GM19467 (cell line): ENCODE data around the gene RIMBP2.

Source experiments
- ATAC-seq: cut with Tn5 transposase; IDR thresholded peaks from one replicate; pipeline ENCODE4 v1.9.1; 2021; ENCODE audit warnings: mild to moderate bottlenecking, moderate library complexity; ENCODE audit not compliant: unreplicated experiment

The RIMBP2 gene

DNA sequence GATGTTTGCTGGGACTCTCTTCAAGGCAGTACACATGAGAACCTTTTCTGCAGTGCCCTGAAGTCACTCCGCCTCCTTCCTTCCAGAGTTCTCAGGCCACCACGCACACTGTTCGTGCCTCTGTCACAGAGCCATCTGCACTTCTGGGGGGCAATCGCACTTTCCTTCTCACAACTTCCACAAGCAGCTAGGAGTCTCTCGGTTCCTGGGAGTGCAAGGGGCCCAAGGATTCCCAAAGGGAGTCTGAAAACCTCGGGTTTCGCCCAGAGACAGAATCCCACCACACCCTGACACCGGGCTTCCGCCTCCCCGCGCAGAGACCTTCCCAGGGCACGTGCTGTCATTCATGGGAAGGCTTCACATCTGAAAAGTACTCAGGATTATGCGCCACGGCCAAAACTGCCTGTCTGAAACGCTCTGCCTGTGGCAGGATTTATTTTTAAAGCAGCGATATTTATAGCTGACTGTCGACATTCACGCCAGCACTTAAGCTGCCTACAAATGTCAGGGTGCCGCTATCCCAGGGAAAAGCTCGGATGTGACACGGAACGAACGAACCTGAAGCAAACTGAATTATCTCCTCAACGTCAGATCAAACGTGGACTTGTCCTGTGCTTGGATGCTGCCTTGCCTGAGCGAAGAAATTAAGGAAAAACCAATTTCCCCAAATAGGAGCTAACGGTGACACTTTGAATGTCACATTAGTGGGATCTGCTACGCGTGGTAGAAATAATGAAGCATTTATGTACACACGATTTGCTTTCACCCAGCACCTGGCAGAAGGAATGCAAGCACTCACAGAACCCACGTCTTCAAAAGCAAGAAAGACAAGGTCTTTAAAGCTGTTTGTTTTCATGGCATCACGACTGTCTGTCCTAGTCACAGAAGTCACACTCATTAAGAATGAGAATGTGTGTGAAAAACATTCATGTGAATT is 224.4 kb downstream of the RIMBP2 start:
- ATAC-seq = no peak

DNA sequence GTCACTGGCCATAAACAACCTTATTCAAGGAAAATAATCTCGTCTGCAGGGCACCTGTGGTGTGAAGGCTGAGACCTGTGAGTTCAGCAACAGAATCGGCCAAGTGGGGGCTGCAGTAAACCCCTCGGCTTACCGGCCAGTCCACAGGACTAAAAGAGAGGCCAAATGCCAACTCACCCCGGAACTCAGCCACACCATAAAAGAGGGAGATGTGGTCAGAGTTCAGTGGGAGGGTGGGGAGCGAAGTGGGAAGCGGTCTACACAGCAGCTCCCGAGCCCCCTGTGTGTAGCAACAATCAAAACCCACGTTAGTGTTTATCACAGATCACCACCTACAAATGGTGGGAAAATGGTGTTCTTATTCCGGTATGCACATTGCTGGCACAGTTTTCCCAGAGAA is 225.4 kb downstream of the RIMBP2 start:
- no peak for ATAC-seq

- ATAC-seq = no peak
Measured at GRCh38 chr12:130489293-130489692, 226.8 kb downstream of the RIMBP2 start.

- ATAC-seq = no peak
Measured at GRCh38 chr12:130488358-130488710, 227.8 kb downstream of the RIMBP2 start.

DNA sequence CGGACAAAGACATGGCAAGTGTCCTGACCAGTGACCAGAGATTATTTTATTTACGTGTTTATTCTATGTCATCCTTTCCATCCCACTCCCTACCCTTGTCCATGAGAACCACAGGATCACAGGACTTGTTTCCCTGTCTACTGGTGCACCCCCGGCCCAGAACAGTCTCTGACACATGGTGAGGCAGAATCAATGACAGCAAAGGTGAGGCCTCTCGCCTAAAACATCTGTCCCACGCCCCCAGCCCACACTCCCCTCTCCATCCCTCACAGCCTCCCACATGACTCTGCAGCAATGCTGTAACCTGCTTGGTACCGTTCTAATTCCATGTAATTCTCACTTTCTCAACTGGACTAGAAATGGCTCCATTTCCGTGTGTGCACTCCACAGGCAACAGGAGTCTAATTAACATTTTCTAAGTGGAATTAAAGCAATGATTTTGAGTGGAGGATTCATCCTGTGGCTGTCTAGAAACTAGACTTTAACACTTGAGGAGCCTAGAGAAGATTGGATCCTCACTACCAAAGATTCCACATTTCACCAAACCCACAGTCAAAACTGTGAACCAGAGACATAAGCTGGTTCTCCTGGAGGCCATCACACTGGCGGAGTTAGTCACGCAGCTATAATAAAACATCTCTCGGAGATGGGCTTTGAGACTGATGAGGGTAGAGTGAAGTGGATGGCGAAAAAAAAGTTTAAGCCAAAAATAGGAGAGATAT is 228.3 kb downstream of the RIMBP2 start:
- ATAC-seq = no peak

DNA sequence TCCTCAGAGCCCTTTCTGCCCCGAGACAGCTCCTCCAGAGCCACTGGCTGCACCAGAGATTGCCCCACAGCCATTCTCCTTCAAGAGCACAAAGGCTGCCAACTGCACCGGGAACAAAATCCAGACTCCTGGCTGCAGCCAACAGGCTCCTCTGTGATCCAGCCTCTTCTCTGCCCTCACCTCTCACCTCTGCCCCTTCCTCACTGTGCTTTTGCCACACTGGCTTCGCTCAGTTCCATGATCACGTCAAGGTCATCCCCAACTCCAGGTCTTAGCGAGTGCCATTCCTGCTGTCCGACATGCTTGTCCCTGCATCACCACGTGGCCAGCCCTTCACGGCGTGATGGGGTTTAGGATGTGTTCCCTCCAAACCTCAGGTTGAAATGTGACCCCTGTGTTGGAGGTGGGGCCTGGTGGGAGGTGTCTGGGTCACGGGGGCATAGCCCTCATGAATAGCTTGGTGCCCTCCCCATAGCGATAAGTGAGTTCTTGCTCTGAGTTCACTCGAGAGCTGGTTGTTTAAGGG is 229.1 kb downstream of the RIMBP2 start:
- no peak for ATAC-seq

- ATAC-seq = no peak
Measured at GRCh38 chr12:130486146-130486435, 230.0 kb downstream of the RIMBP2 start.

- ATAC-seq = no peak
Measured at GRCh38 chr12:130485291-130486145, 230.6 kb downstream of the RIMBP2 start.

DNA sequence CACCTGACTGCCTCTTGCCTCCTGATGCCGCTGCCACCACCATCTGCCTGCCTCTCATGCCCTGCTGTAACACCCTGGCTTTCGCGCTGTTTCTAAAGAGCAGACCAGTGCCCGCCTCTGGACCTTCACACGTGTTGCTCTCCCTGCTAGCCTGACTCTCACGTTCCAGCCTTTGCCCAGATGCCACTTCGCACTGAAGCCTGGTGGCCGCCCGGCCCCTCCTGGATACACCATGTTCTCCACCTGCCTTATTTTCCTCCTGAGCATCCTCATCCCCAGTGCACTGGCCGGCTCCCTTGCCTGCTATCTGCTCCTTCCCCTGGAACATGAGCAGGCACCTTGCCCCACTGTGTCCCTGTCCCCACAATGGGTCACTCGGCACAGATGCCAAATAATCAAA is 231.9 kb downstream of the RIMBP2 start:
- no peak for ATAC-seq

- no peak for ATAC-seq
Measured at GRCh38 chr12:130483616-130484180, 232.4 kb downstream of the RIMBP2 start.

- no peak for ATAC-seq
Measured at GRCh38 chr12:130482448-130482847, 233.7 kb downstream of the RIMBP2 start.

DNA sequence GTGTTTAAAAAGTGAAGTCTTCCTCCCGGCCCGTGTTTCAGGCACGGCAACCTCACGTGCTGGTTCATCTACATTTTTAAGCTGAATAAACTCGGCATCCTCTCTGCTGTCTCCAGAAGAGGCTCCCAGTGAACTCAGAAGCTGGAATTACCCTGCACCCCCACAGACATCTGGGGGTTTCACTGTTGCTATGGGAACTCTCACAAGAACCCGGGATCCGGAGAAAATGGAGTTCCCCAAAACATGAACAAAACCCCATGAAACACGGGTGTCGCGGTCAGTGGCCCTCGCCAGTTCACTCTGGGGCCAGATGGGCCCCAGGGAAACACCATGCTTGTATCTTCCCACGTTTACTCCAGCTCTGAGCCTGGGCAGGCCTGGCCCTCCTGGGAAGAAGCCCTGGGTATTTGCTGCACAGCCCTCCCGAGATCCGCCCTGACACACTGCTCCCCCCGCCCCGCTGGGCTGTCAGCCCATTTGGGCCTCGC is 234.7 kb downstream of the RIMBP2 start:
- no peak for ATAC-seq

DNA sequence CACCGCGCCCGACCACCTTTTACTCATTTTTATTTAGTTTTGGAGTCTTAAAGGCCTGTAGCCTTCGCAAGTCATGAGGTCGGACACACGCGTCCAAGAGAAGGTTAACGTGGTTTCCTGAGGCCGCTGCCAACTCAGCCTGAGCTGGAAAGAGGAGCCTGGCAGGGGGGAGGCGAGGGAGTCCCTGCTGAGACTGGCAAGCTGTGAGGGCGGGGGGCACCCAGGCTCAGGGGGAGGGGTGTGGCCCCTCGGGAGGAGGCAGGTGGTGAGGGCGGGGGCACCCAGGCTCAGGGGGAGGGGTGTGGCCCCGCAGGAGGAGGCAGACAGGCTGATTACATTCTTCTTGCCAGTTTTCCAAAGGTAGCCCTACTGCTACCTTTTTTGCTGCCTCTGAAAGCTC is 235.2 kb downstream of the RIMBP2 start:
- ATAC-seq = no peak

- no peak for ATAC-seq
Measured at GRCh38 chr12:130480231-130480630, 235.9 kb downstream of the RIMBP2 start.

DNA sequence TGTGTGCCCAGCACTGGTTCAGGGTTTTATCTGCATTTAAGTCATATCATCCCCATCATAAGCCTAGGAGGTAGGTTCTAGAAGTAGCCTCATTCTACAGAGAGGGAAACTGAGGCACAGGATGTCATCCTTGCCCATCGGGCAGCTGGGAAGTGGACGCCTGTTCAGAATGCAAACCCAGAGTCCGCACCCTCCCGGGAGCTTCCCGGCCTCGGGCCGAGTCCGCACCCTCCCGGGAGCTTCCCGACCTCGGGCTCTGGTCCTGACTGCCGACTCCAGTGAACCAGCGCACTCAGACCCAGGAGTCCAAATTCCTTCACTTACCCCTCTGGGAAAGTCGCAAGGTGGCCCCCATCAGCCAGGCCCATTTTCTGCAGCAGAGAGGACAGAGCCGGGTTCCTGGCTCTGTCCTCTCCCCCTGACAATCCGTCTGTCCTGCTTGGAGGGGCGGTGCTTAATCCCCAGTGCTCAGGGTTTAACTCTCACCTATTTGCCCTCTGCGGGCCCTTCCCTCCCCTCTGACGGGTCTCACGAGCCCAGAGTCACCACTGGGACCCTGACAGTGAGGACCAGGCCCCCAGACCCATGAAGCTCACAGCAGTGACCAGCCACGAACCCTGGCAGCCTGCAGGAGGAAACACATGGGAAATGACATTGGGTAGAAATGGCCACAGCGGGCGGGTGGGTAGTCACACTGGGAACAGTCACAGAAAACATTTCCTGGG is 236.5 kb downstream of the RIMBP2 start:
- ATAC-seq = no peak

DNA sequence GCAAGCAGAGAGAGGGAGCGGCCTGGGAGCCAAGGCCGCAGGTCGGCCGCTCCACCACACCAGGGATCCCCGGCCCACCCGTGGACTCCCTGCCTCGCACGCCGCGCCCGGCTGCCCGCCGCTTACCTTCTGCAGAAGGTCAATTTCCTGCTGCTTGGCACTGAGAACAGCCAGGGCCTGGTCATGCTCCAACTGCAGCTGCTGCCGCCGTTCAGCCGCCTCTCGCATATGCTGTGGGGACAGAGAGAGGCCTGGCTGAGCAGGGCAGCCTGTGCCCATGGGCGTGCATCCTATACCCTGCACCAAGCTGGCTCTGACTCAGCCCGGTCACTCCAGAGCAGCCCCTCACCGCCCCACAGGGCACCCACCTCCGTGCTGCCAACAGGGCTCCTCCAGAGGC is 237.3 kb downstream of the RIMBP2 start:
- ATAC-seq = no peak

DNA sequence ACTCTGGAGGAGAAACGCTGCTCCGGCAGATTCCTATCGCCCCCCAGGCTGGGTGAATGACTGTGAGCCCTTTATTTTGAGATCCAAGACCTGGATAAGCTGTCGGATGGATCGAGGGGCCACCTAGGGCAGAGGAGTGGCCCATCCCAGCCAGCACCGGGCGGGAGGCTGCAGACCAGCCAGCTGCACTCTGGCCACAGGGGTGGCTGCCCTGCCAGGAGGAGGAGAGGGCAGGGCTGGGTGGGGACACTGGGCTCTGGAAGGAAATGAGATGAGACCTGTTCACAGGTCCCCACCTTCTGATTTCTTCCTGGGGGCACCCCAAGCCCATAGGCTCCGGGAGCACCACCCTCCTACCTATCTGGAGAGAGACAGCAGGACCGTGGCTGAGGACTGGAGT is 238.4 kb downstream of the RIMBP2 start:
- ATAC-seq = no peak

GRCh38 chr12:130477266-130477665 is 238.8 kb downstream of the RIMBP2 start:
- no peak for ATAC-seq

DNA sequence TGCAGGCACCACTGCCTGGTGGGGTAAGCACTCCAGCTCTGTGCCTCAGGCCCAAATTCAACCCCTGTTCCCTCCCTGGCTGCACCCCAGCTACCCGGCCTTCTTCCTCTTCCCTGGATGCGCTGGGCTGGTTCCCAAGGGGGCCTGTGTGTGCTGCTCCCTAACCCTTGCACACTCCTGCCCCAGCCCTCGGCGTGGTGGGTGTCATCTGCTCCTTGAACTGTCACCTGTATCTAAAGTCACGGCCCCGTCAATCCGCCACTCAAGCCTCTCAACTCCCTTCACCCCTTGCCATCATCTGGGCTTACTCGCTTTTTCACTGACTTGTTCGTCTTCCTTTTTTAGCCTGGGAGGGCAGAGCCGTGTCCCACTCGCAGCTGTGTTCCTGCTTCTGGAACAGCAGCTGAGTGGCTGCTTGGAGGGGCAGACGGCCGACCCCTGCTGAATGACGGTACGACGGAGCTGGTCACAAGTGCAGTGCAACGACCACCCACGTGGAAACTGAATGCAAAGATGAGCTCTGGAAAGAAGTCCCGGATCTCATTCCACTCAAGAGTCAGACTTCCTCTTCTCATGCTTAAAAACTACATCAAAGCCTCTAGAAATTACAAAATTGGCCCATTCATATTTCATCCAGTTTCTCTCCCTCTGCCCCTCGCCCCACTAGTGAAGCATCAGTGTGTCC is 239.5 kb downstream of the RIMBP2 start:
- ATAC-seq = no peak
